Heart left ventricle (tissue), 13 donors: ENCODE results near the gene DNAJC8.

Source experiments
- POLR2A ChIP-seq, 2 donors: fragments of 450-650 bp; IDR thresholded peaks; one replicate each; pipeline ENCODE4 v1.6.1; 2017; ENCODE audit warnings: antibody characterized with exemption in 2 of 2, mild to moderate bottlenecking in 2 of 2, moderate library complexity in 2 of 2
- TF ChIP-seq, protein P1 (sequence below), 12 donors: fragments of 200-600 bp; sonication (generic) in 4 of 12; IDR thresholded peaks; one replicate each; pipeline versions ENCODE4 v1.5.0 to v1.8.0; 2018 to 2022; ENCODE audit warnings: antibody characterized with exemption in 12 of 12, mild to moderate bottlenecking in 5 of 12
- donor health status: ischemic (EF 13 %, LVEDD 7.1; RV severe dilation, severe dysfunction).
- donor health status: DM: no; HTN: yes; CAD: no.
- donor health status: DM: no; HTN: no; CAD: no.
- donor health status: ischemic (EF 25% LVEDD 6.9; RV normal size, moderate dysfunction).
- donor health status: ischemic (EF 25% LVEDD 5.7; RV mildly dilated, moderate dysfunction).
- donor health status: ischemic (EF 35%, LVEDD 5.7; RV mildly dilated, moderate dysfunction).
- donor health status: nonischemic (EF 11% LVEDD 7.7; RV severe dilation, severe dysfunction).
- donor health status: DM: yes; HTN: yes; CAD: no.
- donor health status: PGD.
- donor health status: ischemic (EF 29% LVEDD 5.4; RV normal size, mild dysfunction).
- donor health status: nonischemic (EF 23%, LVEDD 6.1; RV moderate dilation, normal function).

DNA sequence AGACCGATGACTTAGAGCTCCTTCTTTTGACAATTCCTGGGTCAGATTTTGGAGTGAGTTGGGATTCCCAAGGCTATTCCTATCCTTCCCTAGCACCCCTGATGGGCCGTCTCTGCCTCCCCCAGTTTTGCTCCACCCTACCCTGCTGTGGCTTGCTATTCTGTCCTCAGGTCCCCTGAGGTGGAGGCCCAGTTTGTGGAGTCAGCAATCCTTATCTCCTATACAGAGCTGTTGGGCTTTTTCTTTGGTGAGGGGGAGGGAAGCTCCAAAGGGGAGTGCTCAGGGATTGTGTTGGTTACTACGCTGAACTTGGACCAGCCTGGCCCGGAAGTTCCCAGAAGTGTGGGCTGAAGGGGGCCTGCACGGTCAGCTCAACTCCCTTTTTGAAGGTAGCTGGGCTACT is 34.1 kb upstream of the DNAJC8 start:
- TF ChIP-seq, protein P1, sequence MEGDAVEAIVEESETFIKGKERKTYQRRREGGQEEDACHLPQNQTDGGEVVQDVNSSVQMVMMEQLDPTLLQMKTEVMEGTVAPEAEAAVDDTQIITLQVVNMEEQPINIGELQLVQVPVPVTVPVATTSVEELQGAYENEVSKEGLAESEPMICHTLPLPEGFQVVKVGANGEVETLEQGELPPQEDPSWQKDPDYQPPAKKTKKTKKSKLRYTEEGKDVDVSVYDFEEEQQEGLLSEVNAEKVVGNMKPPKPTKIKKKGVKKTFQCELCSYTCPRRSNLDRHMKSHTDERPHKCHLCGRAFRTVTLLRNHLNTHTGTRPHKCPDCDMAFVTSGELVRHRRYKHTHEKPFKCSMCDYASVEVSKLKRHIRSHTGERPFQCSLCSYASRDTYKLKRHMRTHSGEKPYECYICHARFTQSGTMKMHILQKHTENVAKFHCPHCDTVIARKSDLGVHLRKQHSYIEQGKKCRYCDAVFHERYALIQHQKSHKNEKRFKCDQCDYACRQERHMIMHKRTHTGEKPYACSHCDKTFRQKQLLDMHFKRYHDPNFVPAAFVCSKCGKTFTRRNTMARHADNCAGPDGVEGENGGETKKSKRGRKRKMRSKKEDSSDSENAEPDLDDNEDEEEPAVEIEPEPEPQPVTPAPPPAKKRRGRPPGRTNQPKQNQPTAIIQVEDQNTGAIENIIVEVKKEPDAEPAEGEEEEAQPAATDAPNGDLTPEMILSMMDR (IDR thresholded peaks at IDR 0.05), result no peak
- no peak for TF ChIP-seq POLR2A (IDR thresholded peaks at IDR 0.05)
